NK-92 (cell line): ENCODE data around the gene SLC15A3.

Experiments used
- DNase-seq: peaks from one replicate; lab custom pipeline; 2025; ENCODE audit not compliant: unreplicated experiment; lab: John Stamatoyannopoulos, UW

SLC15A3 gene

GRCh38 chr11:60951904-60952741 lies at the start of gene SLC15A3:
TSS of gene SLC15A3 (minus strand) at chr11:60952176. CDS start at chr11:60951551, 625 bp downstream.
- DNase-seq = no peak

- no peak for DNase-seq
Measured at GRCh38 chr11:61000426-61000825, 48.5 kb upstream of the SLC15A3 start.

- no peak for DNase-seq
Measured at GRCh38 chr11:60996381-60997138, 44.6 kb upstream of the SLC15A3 start.

- no peak for DNase-seq
Measured at GRCh38 chr11:60995798-60996197, 43.8 kb upstream of the SLC15A3 start.

- DNase-seq = no peak
Measured at GRCh38 chr11:60994541-60995080, 42.6 kb upstream of the SLC15A3 start.

GRCh38 chr11:60993615-60994014 lies 41.6 kb upstream of the SLC15A3 start:
- DNase-seq = no peak

GRCh38 chr11:60992842-60993409 lies 41.0 kb upstream of the SLC15A3 start:
- no peak for DNase-seq

GRCh38 chr11:60991457-60991856 lies 39.5 kb upstream of the SLC15A3 start:
- no peak for DNase-seq

GRCh38 chr11:60989093-60989650 lies 37.2 kb upstream of the SLC15A3 start:
- no peak for DNase-seq

GRCh38 chr11:60988658-60989057 lies 36.7 kb upstream of the SLC15A3 start:
- no peak for DNase-seq

GRCh38 chr11:60987577-60988277 lies 35.8 kb upstream of the SLC15A3 start:
- no peak for DNase-seq

- DNase-seq = peak; percentile 53
Measured at GRCh38 chr11:60985991-60986915, 34.3 kb upstream of the SLC15A3 start.

- DNase-seq = no peak
Measured at GRCh38 chr11:60985501-60985900, 33.5 kb upstream of the SLC15A3 start.

GRCh38 chr11:60984636-60985035 lies 32.7 kb upstream of the SLC15A3 start:
- no peak for DNase-seq

GRCh38 chr11:60984149-60984548 lies 32.2 kb upstream of the SLC15A3 start:
- no peak for DNase-seq

- DNase-seq = no peak
Measured at GRCh38 chr11:60982184-60982583, 30.2 kb upstream of the SLC15A3 start.

GRCh38 chr11:60981515-60981914 lies 29.5 kb upstream of the SLC15A3 start:
- DNase-seq = no peak

- no peak for DNase-seq
Measured at GRCh38 chr11:60978546-60979380, 26.8 kb upstream of the SLC15A3 start.

- DNase-seq = no peak
Measured at GRCh38 chr11:60977836-60978235, 25.9 kb upstream of the SLC15A3 start.
